GM19023 (cell line): ENCODE measurements around the gene SOX18.
"Not testable (repeated sequence)": the region's sequence is repeated elsewhere in the genome, so short reads cannot be mapped to it uniquely, and the experiment has no call there.

Experiments
- ATAC-seq: cut with Tn5 transposase; IDR thresholded peaks from one replicate; pipeline ENCODE4 v1.9.1; 2021; ENCODE audit warnings: mild to moderate bottlenecking, moderate library complexity; ENCODE audit not compliant: unreplicated experiment

Gene SOX18

GRCh38 chr20:64025101-64025825 lies 24.2 kb downstream of the SOX18 start:
- ATAC-seq, result no peak

- ATAC-seq, result no peak
Observed at GRCh38 chr20:64024141-64024990, 25.1 kb downstream of the SOX18 start.

- ATAC-seq, result no peak
Observed at GRCh38 chr20:64023361-64024140, 25.9 kb downstream of the SOX18 start.

GRCh38 chr20:64022671-64023360 lies 26.6 kb downstream of the SOX18 start:
- ATAC-seq, result no peak

GRCh38 chr20:64021124-64021975 lies 28.1 kb downstream of the SOX18 start:
- no peak for ATAC-seq

GRCh38 chr20:64015635-64016034 lies 33.8 kb downstream of the SOX18 start:
- ATAC-seq, result no peak

- not testable (repeated sequence) for ATAC-seq
Observed at GRCh38 chr20:64012385-64013154, 36.9 kb downstream of the SOX18 start.

GRCh38 chr20:64011366-64011779 lies 38.1 kb downstream of the SOX18 start:
- ATAC-seq, result no peak

GRCh38 chr20:64010711-64011237 lies 38.7 kb downstream of the SOX18 start:
- ATAC-seq, result no peak

- ATAC-seq, result no peak
Observed at GRCh38 chr20:64009811-64010387, 39.5 kb downstream of the SOX18 start.

GRCh38 chr20:64006902-64007301 lies 42.5 kb downstream of the SOX18 start:
- ATAC-seq, result no peak

- ATAC-seq, result no peak
Observed at GRCh38 chr20:64006490-64006889, 42.9 kb downstream of the SOX18 start.

GRCh38 chr20:64005394-64005793 lies 44.0 kb downstream of the SOX18 start:
- no peak for ATAC-seq

- no peak for ATAC-seq
Observed at GRCh38 chr20:64003960-64004725, 45.3 kb downstream of the SOX18 start.

GRCh38 chr20:64001607-64002011 lies 47.8 kb downstream of the SOX18 start:
- ATAC-seq, result no peak

GRCh38 chr20:64000906-64001305 lies 48.5 kb downstream of the SOX18 start:
- no peak for ATAC-seq
